NB4 (cell line): ENCODE measurements around the gene FCF1.

ENCODE experiments used
- MYC ChIP-seq: IDR thresholded peaks from 2 replicates; pipeline ENCODE4 v1.6.1; 2011; ENCODE audit warnings: low read depth, low read length
- POLR2A ChIP-seq: IDR thresholded peaks from 2 replicates; pipeline ENCODE4 v1.6.1; 2011; ENCODE audit warnings: mild to moderate bottlenecking; ENCODE audit not compliant: insufficient read length; ENCODE audit errors: extremely low read depth
- TF ChIP-seq, protein P1 (sequence below): IDR thresholded peaks from one replicate; pipeline ENCODE4 v1.5.1; 2012; ENCODE audit warnings: low read depth, low read length
- TF ChIP-seq, protein P2 (sequence below): IDR thresholded peaks from 2 replicates; pipeline ENCODE4 v1.6.1; 2011; ENCODE audit warnings: low read depth, low read length

GRCh38 chr14:74698465-74698864 is 14.5 kb upstream of the FCF1 start:
- TF ChIP-seq, protein P1, sequence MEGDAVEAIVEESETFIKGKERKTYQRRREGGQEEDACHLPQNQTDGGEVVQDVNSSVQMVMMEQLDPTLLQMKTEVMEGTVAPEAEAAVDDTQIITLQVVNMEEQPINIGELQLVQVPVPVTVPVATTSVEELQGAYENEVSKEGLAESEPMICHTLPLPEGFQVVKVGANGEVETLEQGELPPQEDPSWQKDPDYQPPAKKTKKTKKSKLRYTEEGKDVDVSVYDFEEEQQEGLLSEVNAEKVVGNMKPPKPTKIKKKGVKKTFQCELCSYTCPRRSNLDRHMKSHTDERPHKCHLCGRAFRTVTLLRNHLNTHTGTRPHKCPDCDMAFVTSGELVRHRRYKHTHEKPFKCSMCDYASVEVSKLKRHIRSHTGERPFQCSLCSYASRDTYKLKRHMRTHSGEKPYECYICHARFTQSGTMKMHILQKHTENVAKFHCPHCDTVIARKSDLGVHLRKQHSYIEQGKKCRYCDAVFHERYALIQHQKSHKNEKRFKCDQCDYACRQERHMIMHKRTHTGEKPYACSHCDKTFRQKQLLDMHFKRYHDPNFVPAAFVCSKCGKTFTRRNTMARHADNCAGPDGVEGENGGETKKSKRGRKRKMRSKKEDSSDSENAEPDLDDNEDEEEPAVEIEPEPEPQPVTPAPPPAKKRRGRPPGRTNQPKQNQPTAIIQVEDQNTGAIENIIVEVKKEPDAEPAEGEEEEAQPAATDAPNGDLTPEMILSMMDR: no peak
- no peak for TF ChIP-seq POLR2A
- TF ChIP-seq MYC: no peak
- TF ChIP-seq, protein P2, sequence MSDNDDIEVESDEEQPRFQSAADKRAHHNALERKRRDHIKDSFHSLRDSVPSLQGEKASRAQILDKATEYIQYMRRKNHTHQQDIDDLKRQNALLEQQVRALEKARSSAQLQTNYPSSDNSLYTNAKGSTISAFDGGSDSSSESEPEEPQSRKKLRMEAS: no peak
